ENCODE measurements around the gene SGPL1.
"Not testable (repeated sequence)": the region's sequence is repeated elsewhere in the genome, so short reads cannot be mapped to it uniquely, and the experiment has no call there.

The SGPL1 gene

GRCh38 chr10:70815504-70816219, at the start of gene SGPL1:
TSS of gene SGPL1 (plus strand) at chr10:70815948. CDS start at chr10:70816854, 906 bp downstream.
- no peak for DNase-seq

- not testable (repeated sequence) for DNase-seq
Measured at GRCh38 chr10:70768026-70768685, 47.6 kb upstream of the SGPL1 start.

GRCh38 chr10:70769121-70769520, 46.6 kb upstream of the SGPL1 start:
- DNase-seq, result no peak

DNA sequence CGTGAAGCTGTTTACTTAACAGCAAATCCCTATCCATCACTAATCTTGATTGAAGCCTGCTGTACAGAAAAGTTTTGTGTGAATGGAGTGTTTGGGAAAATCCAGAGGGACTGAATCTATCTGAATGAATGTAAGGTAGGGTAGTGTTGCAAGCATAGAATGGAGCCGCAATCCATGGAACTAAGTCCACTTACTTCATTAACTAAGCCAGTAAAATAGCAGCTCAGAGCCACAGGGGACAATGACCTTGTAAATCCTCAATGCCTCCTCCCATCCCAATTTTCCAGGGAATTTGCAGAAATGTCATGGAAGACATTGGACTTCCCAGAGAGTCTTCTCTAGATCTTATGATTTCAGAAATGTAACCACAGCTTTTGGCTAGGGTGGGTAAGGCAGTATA, 45.7 kb upstream of the SGPL1 start:
- no peak for DNase-seq

DNA sequence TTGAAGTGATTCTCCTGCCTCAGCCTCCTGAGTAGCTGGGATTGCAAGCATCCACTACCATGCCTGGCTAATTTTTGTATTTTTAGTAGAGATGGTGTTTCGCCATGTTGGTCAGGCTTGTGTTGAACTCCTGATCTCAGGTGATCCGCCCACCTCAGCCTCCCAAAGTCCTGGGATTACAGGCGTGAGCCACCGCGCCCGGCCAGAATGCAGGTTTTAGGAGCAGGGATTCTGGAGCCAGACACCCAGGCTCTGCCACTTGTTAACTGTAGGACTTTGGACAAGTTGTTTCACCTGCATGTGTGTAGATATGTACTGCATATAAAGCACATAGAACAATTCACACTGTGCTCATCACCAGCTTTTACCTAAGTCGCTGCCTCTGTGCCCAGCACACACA, 45.2 kb upstream of the SGPL1 start:
- not testable (repeated sequence) for DNase-seq

GRCh38 chr10:70771311-70772194, 44.2 kb upstream of the SGPL1 start:
- no peak for DNase-seq

DNA sequence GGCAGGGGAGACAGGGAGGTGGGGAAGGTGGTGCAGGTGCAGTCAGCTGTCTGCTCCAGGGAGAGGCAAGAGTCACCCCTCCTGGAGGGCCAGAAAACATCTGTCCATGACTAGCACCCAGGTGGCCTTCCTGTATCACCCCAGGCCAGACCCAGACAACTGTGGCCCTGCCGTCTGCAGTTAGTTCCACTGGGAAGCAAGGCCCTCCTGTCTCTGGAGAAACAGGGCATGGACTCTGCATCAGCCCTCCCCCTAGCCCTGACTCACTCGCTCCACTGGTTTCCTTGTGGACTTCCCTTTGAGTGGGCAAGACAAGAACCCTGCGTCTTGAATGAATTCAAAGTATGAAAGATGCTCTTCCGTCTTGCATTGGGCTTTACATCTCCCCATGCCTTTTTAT, 43.1 kb upstream of the SGPL1 start:
- DNase-seq, result no peak

- no peak for DNase-seq
Measured at GRCh38 chr10:70773461-70773860, 42.3 kb upstream of the SGPL1 start.

DNA sequence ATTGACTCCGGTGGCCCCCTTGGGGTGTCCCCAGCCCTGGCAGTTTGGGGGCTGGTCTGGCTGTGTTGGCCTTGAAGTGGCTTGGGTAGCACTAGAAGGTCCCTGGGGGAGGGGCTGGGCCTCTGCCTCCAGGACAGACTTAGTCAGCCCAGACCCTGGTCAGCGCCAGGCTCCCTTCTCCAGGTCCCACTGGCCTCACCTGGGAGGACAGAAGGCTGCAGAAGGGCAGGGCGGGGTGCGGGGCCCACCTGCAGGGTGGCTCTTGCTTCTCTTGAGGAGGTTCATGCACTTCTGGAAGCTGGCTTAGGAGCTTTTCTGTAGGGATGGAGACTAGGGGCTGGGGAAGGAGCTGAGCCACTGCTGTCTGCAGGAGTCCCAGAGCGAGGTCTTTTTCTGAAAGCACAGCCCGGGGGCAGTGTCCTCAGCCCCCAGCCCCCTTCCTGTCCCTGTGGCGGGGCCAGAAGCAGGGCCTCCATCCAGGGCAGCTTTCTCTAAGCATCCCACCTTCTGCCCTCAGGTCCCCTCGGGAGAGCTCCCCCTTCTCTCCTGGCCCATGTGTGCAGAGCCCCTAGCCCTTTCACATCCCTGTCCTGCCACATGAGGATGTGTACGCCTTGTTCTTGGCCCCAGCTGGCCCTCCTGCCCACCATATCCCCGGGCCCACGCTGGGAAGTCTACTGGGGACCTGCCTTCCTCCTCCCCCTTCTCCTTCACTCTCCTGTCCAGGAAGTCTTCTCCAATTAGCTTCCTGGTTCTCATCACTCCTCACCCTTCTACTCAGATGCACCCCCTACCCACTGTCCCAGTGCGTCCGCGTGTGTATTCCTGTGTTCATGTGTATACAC, 41.6 kb upstream of the SGPL1 start:
- DNase-seq, result no peak

DNA sequence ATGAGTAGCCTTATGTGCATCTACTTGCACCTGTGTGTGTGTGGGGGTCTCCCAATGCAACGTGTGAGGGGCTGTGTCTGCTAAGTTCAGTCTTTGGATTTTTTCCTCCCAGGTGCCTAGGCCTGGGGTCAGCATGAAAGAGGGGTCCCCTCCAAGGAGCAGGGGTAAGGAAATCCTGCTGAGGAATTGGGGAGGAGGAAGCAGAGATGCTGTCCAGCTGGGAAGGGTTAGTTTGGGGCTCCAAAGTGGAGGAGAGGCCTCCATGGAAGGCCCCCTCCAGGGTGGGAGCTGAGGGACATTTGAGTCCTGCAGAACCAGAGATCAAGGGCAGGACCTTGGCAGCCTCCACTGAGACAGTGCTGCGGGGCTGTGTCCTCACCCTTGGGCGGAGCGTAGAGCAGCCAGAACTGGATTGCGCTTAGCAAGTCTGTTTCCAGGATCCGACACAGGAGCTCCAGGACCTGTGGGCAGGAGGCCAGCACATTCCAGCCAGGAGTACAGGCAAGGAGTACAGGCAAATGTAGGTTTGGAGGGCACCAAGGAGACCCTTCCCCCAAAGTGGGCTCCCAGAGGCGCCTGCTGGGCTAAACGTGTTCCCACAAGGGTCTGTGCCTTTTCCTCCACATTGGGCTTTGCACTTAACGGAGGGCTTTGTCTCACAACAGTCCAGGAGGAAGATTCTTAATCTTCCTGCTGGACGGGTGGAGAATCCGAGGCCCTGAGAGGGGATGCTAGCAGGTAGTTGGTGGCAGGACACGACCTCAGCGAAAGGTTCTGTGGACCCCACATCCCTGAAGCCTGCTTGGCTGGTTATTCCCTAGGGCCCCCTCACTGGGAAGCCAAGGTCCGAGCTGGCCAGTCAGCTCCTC, 40.7 kb upstream of the SGPL1 start:
- DNase-seq, result no peak

GRCh38 chr10:70775679-70776454, 39.9 kb upstream of the SGPL1 start:
- no peak for DNase-seq

GRCh38 chr10:70776455-70777005, 39.2 kb upstream of the SGPL1 start:
- DNase-seq, result no peak

DNA sequence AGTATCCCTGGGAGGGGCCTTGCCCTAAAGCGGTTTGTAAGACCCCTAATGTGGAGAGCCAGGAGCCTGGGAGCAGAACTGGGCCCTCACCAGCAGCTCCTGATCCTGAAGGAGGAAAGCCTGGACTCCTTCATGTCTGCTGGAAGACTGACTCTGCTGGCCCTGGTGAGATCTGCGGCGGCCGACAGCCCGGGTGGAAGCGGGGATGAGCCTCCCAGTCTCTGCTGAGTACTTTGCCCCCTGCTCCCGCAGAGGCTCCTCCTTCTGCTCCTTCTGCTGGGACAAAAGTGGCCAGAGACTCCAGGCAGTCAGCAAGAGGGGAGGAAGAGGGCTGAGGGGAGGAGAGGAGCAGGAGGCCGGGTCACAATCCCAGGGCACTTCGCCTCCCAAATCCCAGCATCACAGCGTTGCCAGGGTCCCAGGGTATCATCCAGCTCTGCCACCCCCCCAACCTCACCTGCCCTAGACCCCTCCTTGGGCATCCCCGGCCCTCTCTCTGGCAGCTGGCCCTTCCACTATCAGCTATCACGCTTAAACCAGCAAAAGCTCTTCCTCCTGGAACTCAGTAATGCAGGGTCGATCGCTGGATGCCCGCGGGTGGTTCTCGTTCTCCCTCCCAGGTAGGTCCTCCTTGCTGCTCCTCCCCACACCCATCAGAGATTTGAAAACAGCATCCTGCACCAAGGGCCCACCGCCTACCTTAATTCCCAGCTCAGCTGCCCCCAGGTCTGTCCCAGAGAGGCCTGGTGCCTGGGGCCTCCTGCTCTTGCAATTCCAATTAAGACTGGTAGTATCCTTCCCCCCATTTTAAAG, 38.5 kb upstream of the SGPL1 start:
- DNase-seq, result no peak

- DNase-seq, result no peak
Measured at GRCh38 chr10:70778267-70778924, 37.4 kb upstream of the SGPL1 start.

DNA sequence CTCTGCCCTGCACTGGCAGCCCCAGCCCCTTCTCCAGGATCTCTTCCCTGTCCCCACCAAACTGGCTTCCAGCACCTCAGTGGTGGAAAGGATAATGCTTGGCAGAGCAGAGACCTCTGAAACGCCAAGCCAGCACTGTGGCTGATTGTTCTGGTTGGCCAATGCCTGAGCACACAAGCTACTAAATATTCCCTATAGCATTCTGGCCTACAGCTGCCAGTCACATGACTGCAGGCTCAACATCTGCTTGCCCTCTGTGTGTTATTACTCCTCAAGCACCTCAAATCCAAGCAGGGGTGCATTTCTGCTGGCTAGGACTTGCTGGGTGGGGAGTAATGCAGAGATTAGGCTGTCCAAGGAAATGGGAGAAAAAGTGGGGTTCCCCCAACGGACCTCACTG, 36.7 kb upstream of the SGPL1 start:
- DNase-seq, result no peak

DNA sequence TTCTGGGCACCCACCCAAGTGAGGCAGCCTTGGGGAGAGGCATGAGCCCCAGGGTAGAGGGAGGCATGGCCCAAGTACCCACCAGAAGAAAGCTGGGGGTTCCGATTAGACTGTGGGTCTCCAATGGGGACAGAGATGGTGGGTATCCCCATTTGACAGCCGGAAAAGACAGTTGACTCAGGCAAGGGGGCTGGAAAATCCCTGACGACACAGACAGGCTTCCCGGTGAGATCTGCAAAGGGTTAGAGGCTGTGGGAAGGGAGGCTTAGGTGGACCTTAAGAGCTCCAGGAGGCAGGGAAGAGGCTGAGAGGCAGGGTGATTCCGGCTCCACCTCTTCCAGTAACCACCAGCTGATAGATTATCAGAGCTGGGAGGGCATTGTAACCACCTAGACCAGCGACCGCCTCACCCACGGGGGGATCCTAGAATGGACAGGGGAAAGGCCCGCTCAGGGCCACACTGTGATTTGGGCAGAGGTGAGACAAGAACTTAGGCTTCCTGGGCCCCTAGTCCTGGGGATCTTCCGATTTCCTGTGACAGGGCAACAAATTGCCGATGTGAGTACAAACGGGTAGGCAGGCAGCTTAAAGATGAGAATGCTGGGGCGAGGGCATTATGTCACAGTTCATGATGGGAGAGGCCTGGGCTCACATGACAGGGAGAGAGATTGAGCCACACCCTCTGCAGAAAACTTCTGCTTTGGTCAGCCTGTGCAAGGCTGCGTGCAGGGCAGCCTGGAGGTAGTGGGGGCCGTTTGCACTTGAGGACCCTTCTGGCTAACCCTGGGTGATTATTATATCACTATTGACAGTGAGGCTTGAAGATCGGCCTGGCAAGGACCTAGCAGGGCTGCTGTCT, 36.0 kb upstream of the SGPL1 start:
- no peak for DNase-seq

DNA sequence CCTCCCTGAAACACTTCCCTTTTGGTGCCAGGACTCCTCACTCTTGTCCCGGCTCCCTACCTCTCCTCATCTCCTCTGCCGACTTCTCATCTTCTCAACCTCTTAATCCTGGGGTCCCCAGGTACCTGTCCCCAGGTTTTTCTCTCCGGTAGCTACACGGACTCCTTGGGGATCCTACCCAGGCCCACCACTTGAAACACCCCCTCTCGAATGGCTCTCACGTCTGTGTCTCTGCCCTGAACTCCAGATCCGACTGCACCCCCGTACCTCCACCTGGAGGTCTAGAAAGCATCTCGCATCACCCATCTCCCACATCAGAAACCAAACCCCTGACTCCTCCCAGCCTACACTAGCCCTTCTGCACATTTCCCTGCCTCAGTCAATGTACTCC, 35.4 kb upstream of the SGPL1 start:
- DNase-seq, result no peak

GRCh38 chr10:70780772-70781171, 35.0 kb upstream of the SGPL1 start:
- DNase-seq, result no peak
